ENCODE measurements around the gene MRPL36. TPM values are rescaled to one million over a fixed set of nuclear protein-coding genes. Genes with fewer than 3 reads are reported as not detected.

Gene MRPL36
- total and polyA plus RNA-seq, 8 donors = 20.7 to 38.4 (median 29.0) TPM

- Histone ChIP-seq H3K27ac (no peak overlapping the region), H3K4me1 (peaks cover 0 to 20% of the 10 kb centered on the region in 2 donors), H3K4me3 (no peak overlapping the region), H3K9me3 (no peaks in the 10 kb centered on the region), H3K27me3 (no peaks in the 10 kb centered on the region), H3K36me3 (peaks cover 0 to 29% of the 10 kb centered on the region in 2 donors)
- DNase-seq (peak in 1 of 4 donors; percentile 69), ATAC-seq (no peak)
- TF ChIP-seq CTCF (IDR thresholded peaks at IDR 0.05) = no peak
- intact Hi-C loops (cut with DNase I) = no loop called here
Observed at GRCh38 chr5:1797103-1797800, 2.4 kb downstream of the MRPL36 start.

- intact Hi-C loops (cut with DNase I) = no loop called here
Observed at GRCh38 chr5:1796371-1797102, 3.1 kb downstream of the MRPL36 start.

GRCh38 chr5:1795931-1796330 lies 3.7 kb downstream of the MRPL36 start:
- intact Hi-C loops (cut with DNase I) = no loop called here
- no peaks in the 10 kb centered on the region for H3K9me3 ChIP-seq
- H3K4me3 ChIP-seq = no peak overlapping the region
- TF ChIP-seq CTCF (IDR thresholded peaks at IDR 0.05) = no peak
- H3K27ac ChIP-seq = no peak overlapping the region
- peak in 2 of 4 donors; percentile 24 to 37 for DNase-seq
- H3K27me3 ChIP-seq = no peaks in the 10 kb centered on the region
- H3K36me3 ChIP-seq = peaks cover 0 to 29% of the 10 kb centered on the region in 2 donors
- ATAC-seq = no peak
- peaks cover 0 to 14% of the 10 kb centered on the region in 2 donors for H3K4me1 ChIP-seq

More at GRCh38 chr5:1796371-1797102, 3.1 kb downstream of the MRPL36 start:
- no peak for TF ChIP-seq CTCF (IDR thresholded peaks at IDR 0.05)
- peak in 2 of 4 donors; percentile 22 to 52 for DNase-seq
- Histone ChIP-seq H3K9me3 (no peaks in the 10 kb centered on the region), H3K4me3 (no peak overlapping the region), H3K4me1 (peaks cover 0 to 14% of the 10 kb centered on the region in 2 donors), H3K27me3 (no peaks in the 10 kb centered on the region), H3K27ac (no peak overlapping the region), H3K36me3 (peaks cover 0 to 29% of the 10 kb centered on the region in 2 donors)
- no peak for ATAC-seq

- DNase-seq (peak in 2 of 4 donors; percentile 22 to 73), ATAC-seq (no peak)
- Histone ChIP-seq H3K27me3 (no peaks in the 10 kb centered on the region), H3K27ac (no peak overlapping the region), H3K9me3 (no peaks in the 10 kb centered on the region), H3K4me1 (peaks cover 0 to 14% of the 10 kb centered on the region in 2 donors), H3K4me3 (no peak overlapping the region), H3K36me3 (peaks cover 0 to 29% of the 10 kb centered on the region in 2 donors)
- TF ChIP-seq CTCF (IDR thresholded peaks at IDR 0.05) = no peak
- intact Hi-C loops (cut with DNase I) = no loop called here
Observed at GRCh38 chr5:1795506-1795905, 4.1 kb downstream of the MRPL36 start.

- peaks cover 0 to 29% of the 10 kb centered on the region in 2 donors for H3K36me3 ChIP-seq
- H3K9me3 ChIP-seq = no peaks in the 10 kb centered on the region
- intact Hi-C loops (cut with DNase I) = no loop called here
- peaks cover 0 to 3% of the 10 kb centered on the region in 2 donors for H3K27me3 ChIP-seq
- TF ChIP-seq CTCF (IDR thresholded peaks at IDR 0.05) = no peak
- DNase-seq (peak in 2 of 4 donors; percentile 22 to 59), ATAC-seq (no peak)
- peaks cover 0 to 14% of the 10 kb centered on the region in 2 donors for H3K4me1 ChIP-seq
- no peak overlapping the region for H3K4me3 ChIP-seq
- H3K27ac ChIP-seq = no peak overlapping the region
Observed at GRCh38 chr5:1794901-1795290, 4.7 kb downstream of the MRPL36 start.
